GM06990 (cell line): ENCODE results near the gene C1orf167.

Experiments used
- DNase-seq: peaks from one replicate; pipeline ENCODE4 v3.0.0-alpha.2; 2011; ENCODE audit not compliant: insufficient read length; ENCODE audit errors: extremely low read depth
- H3K27me3 ChIP-seq: replicated peaks from 2 replicates; pipeline ENCODE4 v1.6.0; 2011; ENCODE audit warnings: low read length; ENCODE audit not compliant: control insufficient read depth, insufficient read depth
- H3K36me3 ChIP-seq: 2 replicates; pipeline ENCODE4 v1.5.1; 2011; ENCODE audit warnings: low read length; ENCODE audit not compliant: control insufficient read depth, insufficient read depth
- H3K4me3 ChIP-seq: replicated peaks from 2 replicates; pipeline ENCODE4 v1.5.1; 2011; ENCODE audit warnings: low read depth, mild to moderate bottlenecking, control low read depth, low read length
- TF ChIP-seq, protein P1 (sequence below): IDR thresholded peaks from 2 replicates; pipeline ENCODE4 v1.5.1; 2011; ENCODE audit warnings: low read length, control low read depth, mild to moderate bottlenecking, inconsistent platforms; ENCODE audit not compliant: insufficient read depth, poor library complexity, severe bottlenecking

Gene C1orf167

DNA sequence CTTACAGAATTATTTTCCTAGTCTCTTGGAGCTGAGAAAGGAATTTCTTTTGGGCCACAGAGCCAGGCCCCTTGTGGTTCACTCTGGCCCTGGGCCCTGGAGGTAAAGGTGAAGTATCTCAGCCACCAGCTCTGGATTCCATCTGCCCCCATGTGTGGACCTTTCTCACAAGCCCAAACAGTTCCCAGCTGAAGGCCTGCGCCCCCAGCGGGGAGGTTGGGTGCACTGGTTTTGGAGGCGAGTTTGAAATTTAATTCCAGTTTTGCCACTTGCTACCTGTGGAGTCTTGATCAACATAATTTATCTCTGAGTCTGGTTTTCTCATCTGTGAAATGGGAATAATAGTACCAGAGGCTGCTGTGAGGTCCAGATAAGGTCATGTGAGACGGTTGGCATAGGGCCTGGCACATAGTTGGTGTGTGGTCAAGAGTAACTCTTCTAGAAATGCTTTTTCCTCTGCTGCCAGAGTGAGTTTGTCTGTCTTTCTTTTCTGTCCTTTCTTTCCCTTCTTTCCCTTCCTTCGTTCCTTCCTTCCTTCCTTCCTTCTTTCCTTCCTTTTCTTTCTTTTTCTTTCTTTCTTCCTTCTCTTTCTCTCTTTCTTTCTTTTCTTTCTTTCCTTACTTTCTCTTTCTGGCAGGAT is 20.0 kb upstream of the C1orf167 start:
- Histone ChIP-seq H3K4me3 (no peak overlapping the region), H3K36me3 (no peaks in the 10 kb centered on the region; the same call in 1 of the 2 replicates), H3K27me3 (no peaks in the 10 kb centered on the region)
- TF ChIP-seq, protein P1, sequence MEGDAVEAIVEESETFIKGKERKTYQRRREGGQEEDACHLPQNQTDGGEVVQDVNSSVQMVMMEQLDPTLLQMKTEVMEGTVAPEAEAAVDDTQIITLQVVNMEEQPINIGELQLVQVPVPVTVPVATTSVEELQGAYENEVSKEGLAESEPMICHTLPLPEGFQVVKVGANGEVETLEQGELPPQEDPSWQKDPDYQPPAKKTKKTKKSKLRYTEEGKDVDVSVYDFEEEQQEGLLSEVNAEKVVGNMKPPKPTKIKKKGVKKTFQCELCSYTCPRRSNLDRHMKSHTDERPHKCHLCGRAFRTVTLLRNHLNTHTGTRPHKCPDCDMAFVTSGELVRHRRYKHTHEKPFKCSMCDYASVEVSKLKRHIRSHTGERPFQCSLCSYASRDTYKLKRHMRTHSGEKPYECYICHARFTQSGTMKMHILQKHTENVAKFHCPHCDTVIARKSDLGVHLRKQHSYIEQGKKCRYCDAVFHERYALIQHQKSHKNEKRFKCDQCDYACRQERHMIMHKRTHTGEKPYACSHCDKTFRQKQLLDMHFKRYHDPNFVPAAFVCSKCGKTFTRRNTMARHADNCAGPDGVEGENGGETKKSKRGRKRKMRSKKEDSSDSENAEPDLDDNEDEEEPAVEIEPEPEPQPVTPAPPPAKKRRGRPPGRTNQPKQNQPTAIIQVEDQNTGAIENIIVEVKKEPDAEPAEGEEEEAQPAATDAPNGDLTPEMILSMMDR, result no peak
- no peak for DNase-seq

DNA sequence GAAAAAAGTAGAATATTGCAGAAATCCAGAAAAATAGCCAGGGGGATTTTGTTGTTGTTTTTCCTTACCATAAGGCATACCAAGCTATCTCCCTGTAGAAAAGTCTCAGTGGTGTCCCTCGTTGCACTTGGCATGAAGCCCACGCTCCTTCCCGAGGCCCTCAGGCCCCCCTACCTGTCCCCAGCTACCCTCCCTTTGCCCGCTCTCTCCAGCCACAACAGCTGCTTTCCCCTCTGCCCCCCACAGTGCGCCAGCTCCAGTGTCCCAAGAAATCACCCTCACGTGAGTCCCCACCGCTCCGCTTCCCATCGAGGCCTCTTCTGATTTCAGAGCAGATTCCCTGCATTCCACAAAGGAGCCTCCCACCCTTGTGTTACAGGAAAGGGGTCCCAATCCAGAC is 17.7 kb upstream of the C1orf167 start:
- Histone ChIP-seq H3K4me3 (no peak overlapping the region), H3K27me3 (no peaks in the 10 kb centered on the region), H3K36me3 (no peaks in the 10 kb centered on the region; the same call in 1 of the 2 replicates)
- TF ChIP-seq, protein P1, result no peak
- no peak for DNase-seq

DNA sequence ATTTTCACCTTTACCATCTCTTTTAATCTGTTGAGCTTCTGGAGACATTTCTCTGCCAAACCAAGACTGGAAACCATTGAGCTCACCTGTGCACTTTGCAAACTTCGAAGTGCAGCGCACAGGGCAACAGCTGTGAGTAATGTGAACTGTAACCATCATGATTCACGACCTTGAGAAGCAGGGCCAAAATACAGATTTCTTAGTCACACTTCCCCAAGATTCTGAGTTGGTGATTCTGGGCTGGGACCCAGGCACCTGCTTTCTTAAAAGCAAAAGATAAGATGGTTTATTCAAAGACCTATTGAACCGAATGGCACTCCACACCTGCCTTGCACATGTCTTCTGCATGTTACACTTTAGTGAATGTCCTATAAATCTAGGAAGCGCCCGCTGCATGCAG is 15.9 kb upstream of the C1orf167 start:
- DNase-seq, result no peak
- Histone ChIP-seq H3K36me3 (no peaks in the 10 kb centered on the region; the same call in 1 of the 2 replicates), H3K27me3 (no peaks in the 10 kb centered on the region), H3K4me3 (no peak overlapping the region)
- TF ChIP-seq, protein P1, result no peak

DNA sequence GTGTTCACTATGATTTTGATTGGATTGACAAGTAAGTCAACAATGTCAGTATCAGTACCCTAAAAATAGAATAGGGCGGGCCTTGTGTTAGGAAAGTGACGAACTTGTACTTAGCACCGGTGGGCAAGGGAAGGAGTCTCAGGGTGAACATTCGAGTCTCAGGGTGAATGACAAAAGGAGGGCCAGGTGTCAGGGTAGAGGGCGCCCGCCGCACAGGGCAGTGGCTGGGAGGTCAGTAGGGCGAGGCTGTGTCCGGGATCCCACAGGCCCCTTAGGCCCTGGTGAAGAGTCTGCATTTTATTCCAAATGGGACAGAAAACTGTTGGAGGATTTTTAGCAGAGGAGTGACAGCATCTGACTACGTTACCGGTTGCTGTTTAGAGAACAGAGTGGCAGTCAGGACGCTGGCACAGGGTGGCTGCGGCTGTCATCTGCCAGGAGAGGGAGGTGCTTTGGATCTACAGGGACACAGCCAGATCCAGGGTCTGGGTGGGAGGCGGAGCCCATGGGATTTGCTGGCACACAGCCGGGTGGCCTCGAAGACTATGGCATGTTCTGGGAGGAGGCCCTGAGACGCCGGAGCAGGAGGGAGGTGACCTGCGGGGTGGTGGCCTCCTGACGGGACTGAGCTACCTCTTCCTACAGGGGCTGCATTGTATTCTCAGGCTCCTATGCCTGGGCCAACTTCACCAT is 15.1 kb upstream of the C1orf167 start:
- Histone ChIP-seq H3K36me3 (no peaks in the 10 kb centered on the region; the same call in 1 of the 2 replicates), H3K27me3 (no peaks in the 10 kb centered on the region), H3K4me3 (no peak overlapping the region)
- DNase-seq, result no peak
- TF ChIP-seq, protein P1, result no peak

DNA sequence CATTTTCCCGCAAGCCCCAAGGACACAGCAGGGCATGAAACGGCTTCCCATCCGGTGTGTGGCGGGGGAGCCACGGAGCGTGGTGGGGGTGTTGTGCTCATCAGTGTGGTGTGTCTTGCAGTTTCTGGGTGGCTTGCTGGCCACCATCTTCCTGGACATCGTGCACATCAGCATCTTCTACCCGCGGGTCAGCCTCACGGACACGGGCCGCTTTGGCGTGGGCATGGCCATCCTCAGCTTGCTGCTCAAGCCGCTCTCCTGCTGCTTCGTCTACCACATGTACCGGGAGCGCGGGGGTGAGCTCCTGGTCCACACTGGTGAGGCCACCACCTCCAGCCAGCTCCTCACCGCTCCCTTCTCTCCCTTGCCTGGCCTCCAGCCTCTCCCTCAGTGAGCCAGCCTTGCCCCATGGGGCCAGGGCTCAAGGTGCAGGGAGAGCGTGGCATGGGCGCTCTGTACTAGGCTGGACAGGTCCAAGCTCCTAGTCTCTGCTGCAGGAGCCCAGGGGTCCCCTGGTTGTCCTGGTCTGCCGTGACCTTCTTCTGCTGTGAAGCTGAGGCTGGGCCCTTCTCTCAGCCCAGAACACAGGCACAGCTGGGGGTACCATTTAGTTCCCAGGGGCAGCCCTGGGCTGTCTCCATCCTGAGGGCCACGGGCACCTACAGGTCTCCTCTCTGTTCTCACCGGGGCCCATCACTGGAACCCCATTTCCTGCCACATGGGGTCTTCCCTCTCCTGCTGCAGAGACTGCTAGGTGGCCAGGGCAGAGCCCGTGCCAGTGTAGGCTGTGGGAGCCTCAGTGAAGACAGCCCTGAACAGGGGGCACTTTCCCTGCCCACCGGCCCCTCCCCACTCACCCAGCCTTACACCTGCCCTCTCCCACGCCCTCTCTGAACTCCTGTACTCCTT is 13.4 kb upstream of the C1orf167 start:
- DNase-seq, result no peak
- H3K36me3 ChIP-seq, result no peaks in the 10 kb centered on the region; the same call in 1 of the 2 replicates

More for the DNA sequence above, 13.4 kb upstream of the C1orf167 start:
- TF ChIP-seq, protein P1, result no peak
- no peak overlapping the region for H3K4me3 ChIP-seq
- H3K27me3 ChIP-seq, result no peaks in the 10 kb centered on the region
